Gastrocnemius medialis (tissue), 4 donors: ENCODE results near the gene RGS11.

Experiments used
- CTCF ChIP-seq, 5 experiments: fragments of 450-650 bp in 3 of 5; fragments of 200-600 bp in 2 of 5; sonication (generic) in 2 of 5; IDR thresholded peaks in 4 of 5; conservative IDR thresholded peaks in 1 of 5; 1 replicate in 4 of 5; 2 replicates in 1 of 5; pipeline ENCODE4 v1.5.1; 2016 to 2019; ENCODE audit warnings: antibody characterized with exemption in 5 of 5, mild to moderate bottlenecking in 3 of 5, moderate library complexity in 3 of 5
- POLR2A ChIP-seq, 2 donors: fragments of 450-650 bp; IDR thresholded peaks; one replicate each; pipeline ENCODE4 v1.6.1; 2017; ENCODE audit warnings: antibody characterized with exemption in 2 of 2, mild to moderate bottlenecking in 2 of 2, moderate library complexity in 2 of 2

GRCh38 chr16:229731-230281 lies 45.9 kb downstream of the RGS11 start:
- no peak for TF ChIP-seq CTCF (IDR thresholded peaks at IDR 0.05 in 4 of 5, conservative IDR thresholded peaks at IDR 0.05 in 1 of 5)
- no peak for TF ChIP-seq POLR2A (IDR thresholded peaks at IDR 0.05)
